WTC11 (cell line): ENCODE data around the gene TTN. TPM values are rescaled to one million over a fixed set of nuclear protein-coding genes. Genes with fewer than 3 reads are reported as not detected.

Source experiments
- GTF2I ChIP-seq: fragments of 250-450 bp; sonication (Bioruptor Pico); conservative IDR thresholded peaks from 2 replicates; pipeline ENCODE4 v1.4.0; 2021; ENCODE audit warnings: mild to moderate bottlenecking
- IRF2 ChIP-seq: sonication (generic); formaldehyde crosslinking; IDR thresholded peaks from 2 replicates; pipeline ENCODE4 v1.8.0; 2022; ENCODE audit warnings: low read depth, missing genetic modification reagents, borderline replicate concordance
- MXD4 ChIP-seq: fragments of 250-450 bp; sonication (Bioruptor Pico); IDR thresholded peaks from 2 replicates; pipeline ENCODE4 v1.8.0; 2021; ENCODE audit warnings: mild to moderate bottlenecking, moderate library complexity, borderline replicate concordance
- MYBL2 ChIP-seq: sonication (generic); formaldehyde crosslinking; IDR thresholded peaks from 2 replicates; pipeline ENCODE4 v1.8.1; 2023; ENCODE audit warnings: mild to moderate bottlenecking, moderate library complexity, missing genetic modification reagents
- NR3C1 ChIP-seq: sonication (generic); formaldehyde crosslinking; conservative IDR thresholded peaks from 2 replicates; pipeline ENCODE4 v1.8.1; 2023; ENCODE audit warnings: low read depth, mild to moderate bottlenecking, missing genetic modification reagents
- PRDM15 ChIP-seq: sonication (generic); formaldehyde crosslinking; IDR thresholded peaks from 2 replicates; pipeline ENCODE4 v1.8.0; 2022; ENCODE audit warnings: missing genetic modification reagents
- SMAD3 ChIP-seq: sonication (generic); formaldehyde crosslinking; IDR thresholded peaks from 2 replicates; pipeline ENCODE4 v1.8.0; 2022; ENCODE audit warnings: missing genetic modification reagents, mild to moderate bottlenecking, borderline replicate concordance
- USF1 ChIP-seq: sonication (generic); formaldehyde crosslinking; IDR thresholded peaks from 2 replicates; pipeline ENCODE4 v1.8.0; 2022; ENCODE audit warnings: mild to moderate bottlenecking, missing genetic modification reagents
- ZBTB43 ChIP-seq: sonication (generic); formaldehyde crosslinking; IDR thresholded peaks from 2 replicates; pipeline ENCODE4 v1.8.1; 2023; ENCODE audit warnings: mild to moderate bottlenecking, missing genetic modification reagents
- ZNF138 ChIP-seq: sonication (generic); formaldehyde crosslinking; conservative IDR thresholded peaks from 2 replicates; pipeline ENCODE4 v1.8.1; 2022; ENCODE audit warnings: mild to moderate bottlenecking, moderate library complexity, missing genetic modification reagents
- ZNF281 ChIP-seq: sonication (generic); formaldehyde crosslinking; IDR thresholded peaks from 2 replicates; pipeline ENCODE4 v1.8.0; 2023; ENCODE audit warnings: mild to moderate bottlenecking, missing genetic modification reagents
- ZNF317 ChIP-seq: sonication (generic); formaldehyde crosslinking; IDR thresholded peaks from 2 replicates; pipeline ENCODE4 v1.8.1; 2023; ENCODE audit warnings: low read depth, mild to moderate bottlenecking, moderate library complexity, missing genetic modification reagents, borderline replicate concordance
- ZNF396 ChIP-seq: fragments of 250-450 bp; sonication (Bioruptor Pico); IDR thresholded peaks from 2 replicates; pipeline ENCODE4 v1.8.0; 2021; ENCODE audit warnings: mild to moderate bottlenecking, moderate library complexity, borderline replicate concordance
- ZNF532 ChIP-seq: fragments of 250-450 bp; sonication (Bioruptor Pico); IDR thresholded peaks from 2 replicates; pipeline ENCODE4 v1.9.0; 2021; ENCODE audit warnings: mild to moderate bottlenecking, borderline replicate concordance
- total RNA-seq: library from RNA; stranded (reverse); gene quantifications from 3 replicates; pipeline ENCODE4 v1.2.3, GENCODE V29; 2021
- TF ChIP-seq, protein P1 (sequence below): sonication (generic); formaldehyde crosslinking; IDR thresholded peaks from 2 replicates; pipeline ENCODE4 v1.8.0; 2023; ENCODE audit warnings: missing genetic modification reagents
- TF ChIP-seq, protein P2 (sequence below): sonication (generic); formaldehyde crosslinking; IDR thresholded peaks from 2 replicates; pipeline ENCODE4 v1.8.1; 2023; ENCODE audit warnings: mild to moderate bottlenecking, missing genetic modification reagents, moderate library complexity
- TF ChIP-seq, protein P3 (sequence below): sonication (generic); formaldehyde crosslinking; IDR thresholded peaks from 2 replicates; pipeline ENCODE4 v1.8.1; 2022; ENCODE audit warnings: low read depth, missing genetic modification reagents, borderline replicate concordance
- TF ChIP-seq, protein P4 (sequence below): sonication (generic); formaldehyde crosslinking; IDR thresholded peaks from 2 replicates; pipeline ENCODE4 v1.8.0; 2022; ENCODE audit warnings: mild to moderate bottlenecking, missing genetic modification reagents
- TF ChIP-seq, protein P5 (sequence below): sonication (generic); formaldehyde crosslinking; IDR thresholded peaks from 2 replicates; pipeline ENCODE4 v1.8.1; 2023; ENCODE audit warnings: mild to moderate bottlenecking, missing genetic modification reagents, moderate library complexity

Gene TTN
- total RNA-seq, 1 experiment from 2014 or later: 4.7 TPM

- TF ChIP-seq, protein P1, sequence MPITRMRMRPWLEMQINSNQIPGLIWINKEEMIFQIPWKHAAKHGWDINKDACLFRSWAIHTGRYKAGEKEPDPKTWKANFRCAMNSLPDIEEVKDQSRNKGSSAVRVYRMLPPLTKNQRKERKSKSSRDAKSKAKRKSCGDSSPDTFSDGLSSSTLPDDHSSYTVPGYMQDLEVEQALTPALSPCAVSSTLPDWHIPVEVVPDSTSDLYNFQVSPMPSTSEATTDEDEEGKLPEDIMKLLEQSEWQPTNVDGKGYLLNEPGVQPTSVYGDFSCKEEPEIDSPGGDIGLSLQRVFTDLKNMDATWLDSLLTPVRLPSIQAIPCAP (CRISPR knock-in tag): no peak
- TF ChIP-seq NR3C1 (CRISPR knock-in tag) (no peak), ZNF317 (no peak), MXD4 (CRISPR knock-in tag) (no peak), SMAD3 (CRISPR knock-in tag) (no peak), ZNF138 (CRISPR knock-in tag) (no peak), ZNF281 (CRISPR knock-in tag) (no peak), ZNF532 (CRISPR knock-in tag) (no peak), ZBTB43 (no peak), ZNF396 (no peak), MYBL2 (CRISPR knock-in tag) (peak; percentile 40; the same call in 1 of the 2 replicates), GTF2I (no peak), IRF2 (CRISPR knock-in tag) (no peak), USF1 (CRISPR knock-in tag) (no peak), PRDM15 (no peak)
- TF ChIP-seq, protein P2, sequence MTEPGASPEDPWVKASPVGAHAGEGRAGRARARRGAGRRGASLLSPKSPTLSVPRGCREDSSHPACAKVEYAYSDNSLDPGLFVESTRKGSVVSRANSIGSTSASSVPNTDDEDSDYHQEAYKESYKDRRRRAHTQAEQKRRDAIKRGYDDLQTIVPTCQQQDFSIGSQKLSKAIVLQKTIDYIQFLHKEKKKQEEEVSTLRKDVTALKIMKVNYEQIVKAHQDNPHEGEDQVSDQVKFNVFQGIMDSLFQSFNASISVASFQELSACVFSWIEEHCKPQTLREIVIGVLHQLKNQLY (CRISPR knock-in tag): no peak
- TF ChIP-seq, protein P3, sequence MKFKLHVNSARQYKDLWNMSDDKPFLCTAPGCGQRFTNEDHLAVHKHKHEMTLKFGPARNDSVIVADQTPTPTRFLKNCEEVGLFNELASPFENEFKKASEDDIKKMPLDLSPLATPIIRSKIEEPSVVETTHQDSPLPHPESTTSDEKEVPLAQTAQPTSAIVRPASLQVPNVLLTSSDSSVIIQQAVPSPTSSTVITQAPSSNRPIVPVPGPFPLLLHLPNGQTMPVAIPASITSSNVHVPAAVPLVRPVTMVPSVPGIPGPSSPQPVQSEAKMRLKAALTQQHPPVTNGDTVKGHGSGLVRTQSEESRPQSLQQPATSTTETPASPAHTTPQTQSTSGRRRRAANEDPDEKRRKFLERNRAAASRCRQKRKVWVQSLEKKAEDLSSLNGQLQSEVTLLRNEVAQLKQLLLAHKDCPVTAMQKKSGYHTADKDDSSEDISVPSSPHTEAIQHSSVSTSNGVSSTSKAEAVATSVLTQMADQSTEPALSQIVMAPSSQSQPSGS (CRISPR knock-in tag): no peak
- TF ChIP-seq, protein P4, sequence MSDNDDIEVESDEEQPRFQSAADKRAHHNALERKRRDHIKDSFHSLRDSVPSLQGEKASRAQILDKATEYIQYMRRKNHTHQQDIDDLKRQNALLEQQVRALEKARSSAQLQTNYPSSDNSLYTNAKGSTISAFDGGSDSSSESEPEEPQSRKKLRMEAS (CRISPR knock-in tag): peak; percentile 28; the same call in 1 of the 2 replicates
- TF ChIP-seq, protein P5, sequence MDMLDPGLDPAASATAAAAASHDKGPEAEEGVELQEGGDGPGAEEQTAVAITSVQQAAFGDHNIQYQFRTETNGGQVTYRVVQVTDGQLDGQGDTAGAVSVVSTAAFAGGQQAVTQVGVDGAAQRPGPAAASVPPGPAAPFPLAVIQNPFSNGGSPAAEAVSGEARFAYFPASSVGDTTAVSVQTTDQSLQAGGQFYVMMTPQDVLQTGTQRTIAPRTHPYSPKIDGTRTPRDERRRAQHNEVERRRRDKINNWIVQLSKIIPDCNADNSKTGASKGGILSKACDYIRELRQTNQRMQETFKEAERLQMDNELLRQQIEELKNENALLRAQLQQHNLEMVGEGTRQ (CRISPR knock-in tag): no peak
These were observed 284.1 kb downstream of the TTN start (continued) for GRCh38 chr2:178522950-178523595.
